DMS114 treated with DMSO at 0.1 percent for 48 hours (cell line): Measurements from ENCODE around the gene RNF213.

ENCODE experiments used
- DNase-seq: peaks from one replicate; lab custom pipeline; 2025; ENCODE audit not compliant: unreplicated experiment; lab: John Stamatoyannopoulos, UW

The RNF213 gene

DNA sequence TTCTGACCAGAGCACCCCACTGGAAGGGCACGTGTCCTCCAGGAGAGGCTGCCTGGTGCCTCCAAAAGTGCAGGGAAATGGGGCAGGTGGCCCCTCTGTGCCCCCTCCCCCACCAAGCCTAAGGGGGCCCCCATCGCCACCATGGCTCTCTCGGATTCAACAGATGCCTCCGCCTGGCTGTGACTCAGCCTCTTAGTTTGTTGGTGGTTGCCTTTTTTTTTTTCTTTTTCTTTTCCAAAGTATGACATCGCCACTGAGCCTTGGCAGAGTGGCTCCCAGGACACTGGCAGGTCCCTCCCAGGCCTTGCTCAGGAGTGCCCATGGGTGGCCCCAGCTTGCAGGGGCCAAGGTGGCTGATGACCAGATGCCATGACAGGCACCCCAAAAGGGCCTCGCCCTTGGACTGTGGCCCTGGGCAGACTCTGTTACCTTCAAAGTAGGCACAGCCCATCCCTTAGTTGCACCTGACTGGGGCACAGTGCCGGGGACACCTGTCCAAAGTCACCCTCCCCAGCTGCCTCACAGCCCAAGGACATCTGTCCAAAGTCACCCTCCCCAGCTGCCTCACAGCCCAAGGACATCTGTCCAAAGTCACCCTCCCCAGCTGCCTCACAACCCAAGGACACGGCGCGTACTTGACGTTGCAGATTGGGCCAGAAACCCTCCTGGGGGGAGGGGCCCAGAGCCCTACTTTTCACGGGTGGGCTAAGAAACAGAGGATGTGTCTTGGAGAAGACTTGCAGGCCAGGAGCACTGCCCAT, 186.2 kb downstream of the RNF213 start:
- no peak for DNase-seq

GRCh38 chr17:80447790-80448189, 187.1 kb downstream of the RNF213 start:
- no peak for DNase-seq
